GM18505 (cell line): Measurements from ENCODE around the gene C1orf167.

Experiments
- ATAC-seq: cut with Tn5 transposase; IDR thresholded peaks from one replicate; pipeline ENCODE4 v1.9.1; 2021; ENCODE audit not compliant: unreplicated experiment
- POLR2A ChIP-seq: IDR thresholded peaks from 4 replicates; pipeline ENCODE4 v1.6.1; 2011; ENCODE audit warnings: borderline replicate concordance; ENCODE audit not compliant: insufficient read depth, insufficient read length; ENCODE audit errors: extremely low read depth

Gene C1orf167

GRCh38 chr1:11778336-11778735 lies 16.3 kb downstream of the C1orf167 start:
- no peak for ATAC-seq
- no peak for TF ChIP-seq POLR2A

- no peak for ATAC-seq
- TF ChIP-seq POLR2A, result no peak
Measured at GRCh38 chr1:11778844-11779623, 17.0 kb downstream of the C1orf167 start.

- no peak for ATAC-seq
- TF ChIP-seq POLR2A, result no peak
Measured at GRCh38 chr1:11779715-11780379, 17.9 kb downstream of the C1orf167 start.

GRCh38 chr1:11780380-11781147 lies 18.6 kb downstream of the C1orf167 start:
- TF ChIP-seq POLR2A, result no peak
- ATAC-seq, result no peak

- no peak for ATAC-seq
- no peak for TF ChIP-seq POLR2A
Measured at GRCh38 chr1:11781297-11781696, 19.3 kb downstream of the C1orf167 start.

- no peak for ATAC-seq
- TF ChIP-seq POLR2A, result no peak
Measured at GRCh38 chr1:11782127-11782708, 20.2 kb downstream of the C1orf167 start.

GRCh38 chr1:11783556-11783955 lies 21.6 kb downstream of the C1orf167 start:
- ATAC-seq, result no peak
- no peak for TF ChIP-seq POLR2A

GRCh38 chr1:11784256-11784992 lies 22.4 kb downstream of the C1orf167 start:
- ATAC-seq, result peak; percentile 9
- no peak for TF ChIP-seq POLR2A

- TF ChIP-seq POLR2A, result no peak
- peak; percentile 52 for ATAC-seq
Measured at GRCh38 chr1:11784993-11785769, 23.2 kb downstream of the C1orf167 start.

GRCh38 chr1:11786168-11786567 lies 24.2 kb downstream of the C1orf167 start:
- TF ChIP-seq POLR2A, result no peak

GRCh38 chr1:11787251-11787803 lies 25.3 kb downstream of the C1orf167 start:
- TF ChIP-seq POLR2A, result no peak
- ATAC-seq, result no peak

More at GRCh38 chr1:11786168-11786567, 24.2 kb downstream of the C1orf167 start:
- ATAC-seq, result no peak
